Stimulated activated CD8-positive, alpha-beta memory T cell treated with anti-CD3 and anti-CD28 coated beads, Interleukin-12 subunit alpha, Interleukin-12 subunit beta, amount 100 ng/mL, for 4 hours (primary cell): ENCODE measurements around the gene ZNF292.
"Not testable (repeated sequence)": the region's sequence is repeated elsewhere in the genome, so short reads cannot be mapped to it uniquely, and the experiment has no call there.

Experiments used
- DNase-seq: peaks from one replicate; pipeline ENCODE4 v3.0.0-alpha.2; 2020; ENCODE audit warnings: low read depth

ZNF292 gene

GRCh38 chr6:87213364-87213763 is 58.0 kb downstream of the ZNF292 start:
- no peak for DNase-seq

GRCh38 chr6:87214831-87215230 is 59.5 kb downstream of the ZNF292 start:
- DNase-seq = no peak

GRCh38 chr6:87220997-87221396 is 65.6 kb downstream of the ZNF292 start:
- no peak for DNase-seq

GRCh38 chr6:87222676-87223075 is 67.3 kb downstream of the ZNF292 start:
- DNase-seq = no peak

GRCh38 chr6:87224971-87225370 is 69.6 kb downstream of the ZNF292 start:
- DNase-seq = no peak

GRCh38 chr6:87225511-87225910 is 70.1 kb downstream of the ZNF292 start:
- no peak for DNase-seq

GRCh38 chr6:87225937-87226336 is 70.6 kb downstream of the ZNF292 start:
- no peak for DNase-seq

- DNase-seq = no peak
Observed at GRCh38 chr6:87230801-87231200, 75.4 kb downstream of the ZNF292 start.

GRCh38 chr6:87237804-87238203 is 82.4 kb downstream of the ZNF292 start:
- no peak for DNase-seq

- not testable (repeated sequence) for DNase-seq
Observed at GRCh38 chr6:87239098-87239635, 83.8 kb downstream of the ZNF292 start.

GRCh38 chr6:87241304-87241703 is 85.9 kb downstream of the ZNF292 start:
- DNase-seq = no peak

- no peak for DNase-seq
Observed at GRCh38 chr6:87242311-87242710, 86.9 kb downstream of the ZNF292 start.

- no peak for DNase-seq
Observed at GRCh38 chr6:87243812-87244211, 88.4 kb downstream of the ZNF292 start.

GRCh38 chr6:87244380-87244779 is 89.0 kb downstream of the ZNF292 start:
- no peak for DNase-seq

- DNase-seq = no peak
Observed at GRCh38 chr6:87250019-87250418, 94.7 kb downstream of the ZNF292 start.

GRCh38 chr6:87251225-87251624 is 95.9 kb downstream of the ZNF292 start:
- no peak for DNase-seq

- no peak for DNase-seq
Observed at GRCh38 chr6:87251725-87252124, 96.4 kb downstream of the ZNF292 start.

- no peak for DNase-seq
Observed at GRCh38 chr6:87257046-87257445, 101.7 kb downstream of the ZNF292 start.

GRCh38 chr6:87257565-87257964 is 102.2 kb downstream of the ZNF292 start:
- DNase-seq = no peak

GRCh38 chr6:87257975-87258374 is 102.6 kb downstream of the ZNF292 start:
- no peak for DNase-seq

GRCh38 chr6:87259791-87260190 is 104.4 kb downstream of the ZNF292 start:
- DNase-seq = no peak

GRCh38 chr6:87261534-87261933 is 106.2 kb downstream of the ZNF292 start:
- no peak for DNase-seq

- no peak for DNase-seq
Observed at GRCh38 chr6:87264481-87264880, 109.1 kb downstream of the ZNF292 start.

- DNase-seq = no peak
Observed at GRCh38 chr6:87274660-87275274, 119.4 kb downstream of the ZNF292 start.
